K562 (cell line): ENCODE results near the gene MS4A18. TPM values are rescaled to one million over a fixed set of nuclear protein-coding genes. Genes with fewer than 3 reads are reported as not detected.

ENCODE experiments used
- ATAC-seq: fragments of 200-7000 bp; cut with Tn5 transposase; 3 replicates; pipeline ENCODE4 v1.9.1; 2020; ENCODE audit warnings: moderate library complexity
- BruUV-seq: library from RNA; stranded (reverse); fragments of 400-500 nt; replicated peaks from 2 replicates; lab custom pipeline; 2021; lab: Mats Ljungman, UMichigan
- CTCF ChIA-PET: fragments of 300-600 bp; formaldehyde crosslinking; extraction: SDS; loops from one replicate; lab custom pipeline; 2021; ENCODE audit warnings: low intra/inter-chr PET ratio; lab: Yijun Ruan, JAX
- POLR2A ChIA-PET: fragments of 300-600, 350-650 bp; sonication (Branson Sonifier 250); formaldehyde crosslinking; extraction: SDS; loops from one replicate; lab custom pipeline; 2021; ENCODE audit warnings: antibody characterized with exemption, inconsistent platforms; lab: Yijun Ruan, JAX
- DNase-seq, 4 experiments: peaks; one replicate each; pipeline versions ENCODE4 v3.0.0 to v3.0.0-alpha.2; 2011 to 2018; ENCODE audit warnings: low spot score in 3 of 4, mixed read lengths in 3 of 4; ENCODE audit errors: extremely low read depth in 1 of 4
- FAIRE-seq: peaks from 2 replicates; lab custom pipeline; 2011; peaks lifted over from hg19 to GRCh38; lab: Jason Lieb, UNC
- H2AFZ ChIP-seq: 2 replicates; pipeline ENCODE4 v1.6.0; 2011; ENCODE audit warnings: low read depth, low read length, control low read depth, inconsistent platforms
- H3K27ac ChIP-seq: fragments of 200-600 bp; 3 replicates; pipeline ENCODE4 v1.8.0; 2011; ENCODE audit warnings: low read depth, mild to moderate bottlenecking, control low read depth, inconsistent platforms, low read length, moderate library complexity, mixed read lengths; ENCODE audit errors: extremely low read depth
- H3K27me3 ChIP-seq, 2 experiments: fragments of 300-600 bp in 1 of 2; 2 replicates in 1 of 2; 3 replicates in 1 of 2; pipeline versions ENCODE4 v1.6.0 to v1.8.0; 2011; ENCODE audit warnings: inconsistent platforms in 2 of 2, low read length in 2 of 2, mild to moderate bottlenecking in 1 of 2, mixed read lengths in 1 of 2, moderate library complexity in 1 of 2; ENCODE audit not compliant: control insufficient read depth in 2 of 2, insufficient read depth in 2 of 2
- H3K36me3 ChIP-seq: fragments of 300-600 bp; 3 replicates; pipeline ENCODE4 v1.8.0; 2011; ENCODE audit warnings: mild to moderate bottlenecking, low read length, inconsistent platforms; ENCODE audit not compliant: control insufficient read depth, insufficient read depth
- H3K4me1 ChIP-seq, 2 experiments: fragments of 200-600 bp in 1 of 2; replicated peaks in 1 of 2; 2 replicates in 1 of 2; 3 replicates in 1 of 2; pipeline versions ENCODE4 v1.5.1 to v1.8.0; 2011; ENCODE audit warnings: inconsistent platforms in 2 of 2, low read length in 2 of 2, mild to moderate bottlenecking in 1 of 2, mixed read lengths in 1 of 2, moderate library complexity in 1 of 2; ENCODE audit not compliant: control insufficient read depth in 2 of 2, insufficient read depth in 2 of 2
- H3K4me2 ChIP-seq: 2 replicates; pipeline ENCODE4 v1.6.1; 2011; ENCODE audit warnings: low read length, control low read depth, inconsistent platforms, mixed read lengths; ENCODE audit not compliant: insufficient read depth
- H3K4me3 ChIP-seq: fragments of 200-600 bp; sonication (generic), shearing (Covaris generic); 2 replicates; pipeline ENCODE4 v1.5.1; 2016; ENCODE audit warnings: control low read depth, inconsistent platforms
- H3K79me2 ChIP-seq: fragments of 200-600 bp; 3 replicates; pipeline ENCODE4 v1.8.0; 2011; ENCODE audit warnings: low read length, inconsistent platforms; ENCODE audit not compliant: control insufficient read depth, insufficient read depth
- H3K9ac ChIP-seq, 2 experiments: 2 replicates each; pipeline versions ENCODE4 v1.6.0 to v1.6.1; 2011; ENCODE audit warnings: low read depth in 2 of 2, low read length in 2 of 2, control low read depth in 1 of 2, inconsistent platforms in 1 of 2, mild to moderate bottlenecking in 1 of 2, mixed read lengths in 1 of 2; ENCODE audit not compliant: insufficient read depth in 1 of 2
- H3K9me1 ChIP-seq: one replicate; pipeline ENCODE4 v1.6.0; 2011; ENCODE audit warnings: inconsistent platforms, mild to moderate bottlenecking, low read length, moderate library complexity; ENCODE audit not compliant: control insufficient read depth, insufficient read depth
- H3K9me3 ChIP-seq: replicated peaks from 2 replicates; pipeline ENCODE4 v1.5.1; 2011; ENCODE audit warnings: low read depth, low read length, inconsistent platforms; ENCODE audit not compliant: control insufficient read depth, insufficient read depth
- H4K20me1 ChIP-seq: replicated peaks from 2 replicates; pipeline ENCODE4 v1.6.1; 2011; ENCODE audit warnings: low read length, inconsistent platforms, mixed read lengths; ENCODE audit not compliant: control insufficient read depth, insufficient read depth
- ZFP1 ChIP-seq: fragments of 450-650 bp; formaldehyde crosslinking; IDR thresholded peaks from 2 replicates; pipeline ENCODE4 v1.4.0; 2020; ENCODE audit warnings: mild to moderate bottlenecking, mixed read lengths
- WGBS: fragments of 100-300 bp; shearing (Covaris generic); methylation state at CpG from one replicate; pipeline ENCODE4 v1.1.6; 2016; ENCODE audit warnings: low coverage, mixed read lengths; ENCODE audit not compliant: insufficient coverage; ENCODE audit errors: missing lambda C conversion rate; 5-methylcytosine and 5-hydroxymethylcytosine counted together
- in situ Hi-C: fragments of 300-500 bp; cut with MboI; formaldehyde crosslinking; loops from 4 replicates; pipeline ENCODE4 v1.15.0; 2018; ENCODE audit warnings: inconsistent platforms, mixed read lengths
- intact Hi-C: fragments of 100-400 bp; cut with micrococcal nuclease; formaldehyde crosslinking; loops from 2 replicates; pipeline ENCODE4 v1.14.2; 2022
- polyA plus RNA-seq, 8 experiments: library from polyadenylated mRNA; depleted of rRNA in 4 of 8; stranded (reverse) in 5 of 8; unstranded in 3 of 8; fragments of >200 nt; fragmentation: Nextera tagmentation in 2 of 8; fragmentation: Illumina TruSeq in 1 of 8; extraction: Ambion mirVana in 2 of 8; extraction: Trizol in 1 of 8; gene quantifications; 2 replicates each; pipeline versions ENCODE4 v1.2.1 to v1.2.3, GENCODE V29; 2011 to 2014; ENCODE audit warnings: inconsistent platforms in 1 of 8, missing spikeins in 1 of 8
- total RNA-seq, 7 experiments: library from RNA; depleted of rRNA in 6 of 7; stranded (reverse); fragments of >200 nt in 6 of 7; fragmentation: Illumina TruSeq in 2 of 7; extraction: Trizol in 2 of 7; gene quantifications; 2 replicates each; pipeline versions ENCODE4 v1.2.1 to v1.2.3, GENCODE V29; 2011 to 2021; ENCODE audit warnings: low replicate concordance in 1 of 7
- TF ChIP-seq, protein P1 (sequence below), 2 experiments: fragments of 450-650 bp in 1 of 2; IDR thresholded peaks; 2 replicates each; pipeline ENCODE4 v1.6.1; 2011 to 2017; ENCODE audit warnings: low read depth in 2 of 2, antibody characterized with exemption in 1 of 2, borderline replicate concordance in 1 of 2, low read length in 1 of 2, mild to moderate bottlenecking in 1 of 2, mixed read lengths in 1 of 2; ENCODE audit not compliant: control insufficient read depth in 1 of 2

The MS4A18 gene
- total and polyA plus RNA-seq, 9 of the 15 experiments (the other 6 are each of a cell fraction or from before 2014, with no cell fraction given) = not detected

DNA sequence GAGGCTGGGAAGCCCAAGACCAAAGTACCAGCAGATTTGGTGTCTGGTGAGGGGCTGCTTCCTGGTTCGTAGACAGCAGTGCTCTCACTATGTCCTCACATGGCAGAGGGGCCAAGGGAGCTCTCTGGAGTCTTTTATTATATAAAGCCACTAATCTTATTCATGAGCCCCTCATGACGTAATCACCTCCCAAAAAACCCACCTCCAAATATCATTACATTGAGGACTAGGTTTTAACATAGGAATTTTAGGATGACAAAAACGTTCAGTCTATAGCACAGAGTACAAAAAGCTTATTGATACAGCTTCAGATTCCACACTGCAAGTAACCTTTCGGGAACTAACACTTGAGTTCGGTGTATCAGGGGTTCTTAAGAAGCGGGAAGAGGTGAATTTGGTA lies 4.1 kb upstream of the MS4A18 start:
- no TSS peak for BruUV-seq
- in situ Hi-C loops (no loop called here), intact Hi-C loops (no loop called here)
- no peaks in the 10 kb centered on the region for H4K20me1 ChIP-seq
- ChIA-PET CTCF (no interaction called here), POLR2A (interaction anchor here (0.6 kb wide), 2 partner anchors 36 to 105 kb away, joined by 3 read pairs; partner anchors contain the start of gene MS4A15)
- H3K4me2 ChIP-seq = no peak overlapping the region
- H3K4me3 ChIP-seq = no peak overlapping the region
- H3K9me3 ChIP-seq = no peaks in the 10 kb centered on the region
- FAIRE-seq (no peak), ATAC-seq (no peak), DNase-seq (no peak)
- H3K9me1 ChIP-seq = no peaks in the 10 kb centered on the region
- H3K27ac ChIP-seq = no peak overlapping the region
- WGBS = 0% methylated on average over 6 of the region's 6 CpGs
- H3K79me2 ChIP-seq = no peaks in the 10 kb centered on the region
- H2AFZ ChIP-seq = no peak overlapping the region
- H3K36me3 ChIP-seq = no peaks in the 10 kb centered on the region
- no peak overlapping the region for H3K9ac ChIP-seq
- H3K27me3 ChIP-seq = peaks cover 19 to 30% of the 10 kb centered on the region in 2 experiments
- TF ChIP-seq, protein P1, sequence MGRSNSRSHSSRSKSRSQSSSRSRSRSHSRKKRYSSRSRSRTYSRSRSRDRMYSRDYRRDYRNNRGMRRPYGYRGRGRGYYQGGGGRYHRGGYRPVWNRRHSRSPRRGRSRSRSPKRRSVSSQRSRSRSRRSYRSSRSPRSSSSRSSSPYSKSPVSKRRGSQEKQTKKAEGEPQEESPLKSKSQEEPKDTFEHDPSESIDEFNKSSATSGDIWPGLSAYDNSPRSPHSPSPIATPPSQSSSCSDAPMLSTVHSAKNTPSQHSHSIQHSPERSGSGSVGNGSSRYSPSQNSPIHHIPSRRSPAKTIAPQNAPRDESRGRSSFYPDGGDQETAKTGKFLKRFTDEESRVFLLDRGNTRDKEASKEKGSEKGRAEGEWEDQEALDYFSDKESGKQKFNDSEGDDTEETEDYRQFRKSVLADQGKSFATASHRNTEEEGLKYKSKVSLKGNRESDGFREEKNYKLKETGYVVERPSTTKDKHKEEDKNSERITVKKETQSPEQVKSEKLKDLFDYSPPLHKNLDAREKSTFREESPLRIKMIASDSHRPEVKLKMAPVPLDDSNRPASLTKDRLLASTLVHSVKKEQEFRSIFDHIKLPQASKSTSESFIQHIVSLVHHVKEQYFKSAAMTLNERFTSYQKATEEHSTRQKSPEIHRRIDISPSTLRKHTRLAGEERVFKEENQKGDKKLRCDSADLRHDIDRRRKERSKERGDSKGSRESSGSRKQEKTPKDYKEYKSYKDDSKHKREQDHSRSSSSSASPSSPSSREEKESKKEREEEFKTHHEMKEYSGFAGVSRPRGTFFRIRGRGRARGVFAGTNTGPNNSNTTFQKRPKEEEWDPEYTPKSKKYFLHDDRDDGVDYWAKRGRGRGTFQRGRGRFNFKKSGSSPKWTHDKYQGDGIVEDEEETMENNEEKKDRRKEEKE (IDR thresholded peaks at IDR 0.05; ENCODE audit: borderline replicate concordance in 1 of 2, control insufficient read depth in 1 of 2, low read depth in 2 of 2, low read length in 1 of 2) = no peak
- TF ChIP-seq ZFP1 = no peak
- H3K4me1 ChIP-seq = no peaks in the 10 kb centered on the region
